Nephron progenitor cell (in vitro differentiated cells): ENCODE data around the gene CADM3.
A peak's percentile ranks its signal among the peaks of the same experiment; 100 is the strongest.

ENCODE experiments used
- DNase-seq: peaks from one replicate; pipeline ENCODE4 v3.0.0; 2021
- H3K27ac Mint-ChIP-seq: 2 replicates; pipeline ENCODE4 v1.8.0; 2021; ENCODE audit warnings: mild to moderate bottlenecking, moderate library complexity, mixed read lengths
- H3K27me3 Mint-ChIP-seq: 2 replicates; pipeline ENCODE4 v1.8.0; 2021; ENCODE audit warnings: mild to moderate bottlenecking, low read depth, mixed read lengths; ENCODE audit not compliant: poor library complexity
- H3K36me3 Mint-ChIP-seq: 2 replicates; pipeline ENCODE4 v1.8.0; 2021; ENCODE audit warnings: low read depth, mixed read lengths
- H3K4me1 Mint-ChIP-seq: 2 replicates; pipeline ENCODE4 v1.8.0; 2021; ENCODE audit warnings: mixed read lengths
- H3K4me3 Mint-ChIP-seq: 2 replicates; pipeline ENCODE4 v1.8.0; 2021; ENCODE audit warnings: mild to moderate bottlenecking, moderate library complexity, mixed read lengths
- H3K9me3 Mint-ChIP-seq: 2 replicates; pipeline ENCODE4 v1.8.0; 2021; ENCODE audit warnings: mild to moderate bottlenecking, moderate library complexity, mixed read lengths
- TF ChIP-seq, protein P1 (sequence below): fragments of 200-600 bp; sonication (generic); IDR thresholded peaks from 2 replicates; pipeline ENCODE4 v1.5.0; 2021; ENCODE audit warnings: antibody characterized with exemption

CADM3 gene

DNA sequence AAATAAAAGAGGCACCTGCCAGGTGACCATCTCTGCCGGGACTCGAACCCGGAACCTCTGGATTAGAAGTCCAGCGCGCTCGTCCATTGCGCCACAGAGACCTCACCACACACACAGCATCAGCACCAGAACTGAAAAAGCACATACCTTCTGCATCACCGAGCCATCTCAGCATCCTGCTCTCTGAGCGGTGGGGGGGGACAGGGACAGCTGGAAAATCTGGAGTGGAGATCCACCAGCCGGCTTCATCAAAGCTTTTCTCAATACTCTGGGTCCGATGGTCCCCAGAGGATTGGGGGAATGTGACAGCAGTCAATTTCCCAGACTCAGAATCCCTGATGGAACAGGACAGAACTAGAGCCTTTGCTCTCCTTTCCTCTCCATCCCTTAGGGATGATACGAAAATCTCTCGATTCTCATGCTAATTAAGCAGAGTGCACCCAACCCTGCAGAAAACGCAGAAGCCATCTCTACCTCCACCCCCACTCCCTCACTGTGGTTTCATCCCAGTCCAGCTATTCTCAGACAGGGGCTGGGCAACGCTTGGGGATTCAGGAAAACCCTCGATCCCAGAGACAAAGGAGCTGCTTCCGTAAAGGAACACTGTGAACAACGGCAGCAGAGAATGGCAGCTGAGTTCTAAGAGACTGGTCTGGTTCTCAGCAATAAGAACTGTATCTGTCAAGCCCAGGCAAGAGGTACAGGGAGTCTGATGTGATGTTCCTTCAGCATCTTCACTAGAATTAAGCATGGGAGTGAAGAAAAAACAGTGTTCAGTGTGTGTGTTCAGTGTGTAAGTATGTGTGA, 29.6 kb upstream of the CADM3 start:
- H3K9me3 Mint-ChIP-seq, result no peaks in the 10 kb centered on the region
- H3K36me3 Mint-ChIP-seq, result no peaks in the 10 kb centered on the region
- no peak overlapping the region for H3K4me3 Mint-ChIP-seq
- peak; percentile 27 for DNase-seq
- H3K4me1 Mint-ChIP-seq, result peaks cover 5% of the 10 kb centered on the region
- peaks cover 2% of the 10 kb centered on the region for H3K27me3 Mint-ChIP-seq
- H3K27ac Mint-ChIP-seq, result no peak overlapping the region
- TF ChIP-seq, protein P1, sequence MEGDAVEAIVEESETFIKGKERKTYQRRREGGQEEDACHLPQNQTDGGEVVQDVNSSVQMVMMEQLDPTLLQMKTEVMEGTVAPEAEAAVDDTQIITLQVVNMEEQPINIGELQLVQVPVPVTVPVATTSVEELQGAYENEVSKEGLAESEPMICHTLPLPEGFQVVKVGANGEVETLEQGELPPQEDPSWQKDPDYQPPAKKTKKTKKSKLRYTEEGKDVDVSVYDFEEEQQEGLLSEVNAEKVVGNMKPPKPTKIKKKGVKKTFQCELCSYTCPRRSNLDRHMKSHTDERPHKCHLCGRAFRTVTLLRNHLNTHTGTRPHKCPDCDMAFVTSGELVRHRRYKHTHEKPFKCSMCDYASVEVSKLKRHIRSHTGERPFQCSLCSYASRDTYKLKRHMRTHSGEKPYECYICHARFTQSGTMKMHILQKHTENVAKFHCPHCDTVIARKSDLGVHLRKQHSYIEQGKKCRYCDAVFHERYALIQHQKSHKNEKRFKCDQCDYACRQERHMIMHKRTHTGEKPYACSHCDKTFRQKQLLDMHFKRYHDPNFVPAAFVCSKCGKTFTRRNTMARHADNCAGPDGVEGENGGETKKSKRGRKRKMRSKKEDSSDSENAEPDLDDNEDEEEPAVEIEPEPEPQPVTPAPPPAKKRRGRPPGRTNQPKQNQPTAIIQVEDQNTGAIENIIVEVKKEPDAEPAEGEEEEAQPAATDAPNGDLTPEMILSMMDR, result no peak

DNA sequence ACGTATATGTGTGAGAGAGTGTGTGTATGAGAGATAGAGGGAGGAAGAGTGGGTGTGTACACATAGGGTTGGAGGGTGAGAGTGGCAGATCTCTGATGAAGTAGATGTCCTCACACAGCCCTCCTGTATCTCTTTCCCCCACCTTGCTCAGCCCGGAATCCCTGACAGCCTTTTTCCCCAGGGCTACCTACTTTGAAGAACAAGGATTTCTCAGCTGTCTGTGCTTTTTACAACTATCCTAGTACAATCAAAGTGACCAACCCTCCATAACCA, 29.1 kb upstream of the CADM3 start:
- Mint-ChIP-seq H3K27ac (no peak overlapping the region), H3K36me3 (no peaks in the 10 kb centered on the region), H3K4me1 (peaks cover 5% of the 10 kb centered on the region), H3K4me3 (no peak overlapping the region), H3K9me3 (no peaks in the 10 kb centered on the region), H3K27me3 (peaks cover 2% of the 10 kb centered on the region)
- TF ChIP-seq, protein P1, result no peak
- DNase-seq, result no peak

DNA sequence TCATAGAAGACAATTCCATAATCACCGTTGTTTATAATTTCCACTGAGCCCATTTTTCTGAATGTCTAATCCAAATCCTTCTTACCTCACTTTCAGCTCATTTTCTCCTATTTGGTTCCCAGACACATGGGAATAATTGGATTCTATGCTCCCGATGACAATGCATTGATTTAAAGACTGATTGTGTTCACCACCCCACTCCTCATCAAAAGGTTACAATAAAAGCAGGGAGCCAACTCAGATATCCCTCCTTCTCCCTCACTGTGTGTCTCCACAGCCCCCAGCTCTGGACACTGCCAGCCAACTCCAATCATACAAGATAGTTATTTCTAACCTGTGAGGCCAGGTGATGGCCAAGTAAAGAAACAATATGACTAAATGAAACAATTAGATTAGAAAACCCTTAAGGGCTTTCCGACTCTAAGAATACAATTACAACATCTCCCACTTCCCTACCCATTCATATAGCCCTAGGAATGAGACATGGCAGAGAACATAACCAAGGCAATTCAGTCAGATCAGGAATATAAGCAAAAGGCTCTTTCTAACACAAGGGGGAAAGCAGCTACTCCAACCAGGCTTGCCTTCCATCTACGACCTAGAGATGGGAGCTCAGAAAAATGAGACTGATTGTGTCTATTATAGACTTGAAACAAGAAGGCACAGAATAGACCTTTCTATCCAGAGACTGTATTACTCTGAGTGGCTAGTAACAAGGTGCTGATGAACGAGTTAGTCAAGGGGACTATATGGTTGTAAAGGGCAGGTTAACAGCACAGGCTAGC, 28.5 kb upstream of the CADM3 start:
- no peaks in the 10 kb centered on the region for H3K9me3 Mint-ChIP-seq
- DNase-seq, result no peak
- no peak overlapping the region for H3K4me3 Mint-ChIP-seq
- H3K4me1 Mint-ChIP-seq, result peaks cover 5% of the 10 kb centered on the region
- H3K27me3 Mint-ChIP-seq, result peaks cover 2% of the 10 kb centered on the region
- no peaks in the 10 kb centered on the region for H3K36me3 Mint-ChIP-seq
- H3K27ac Mint-ChIP-seq, result no peak overlapping the region
- TF ChIP-seq, protein P1, result no peak

DNA sequence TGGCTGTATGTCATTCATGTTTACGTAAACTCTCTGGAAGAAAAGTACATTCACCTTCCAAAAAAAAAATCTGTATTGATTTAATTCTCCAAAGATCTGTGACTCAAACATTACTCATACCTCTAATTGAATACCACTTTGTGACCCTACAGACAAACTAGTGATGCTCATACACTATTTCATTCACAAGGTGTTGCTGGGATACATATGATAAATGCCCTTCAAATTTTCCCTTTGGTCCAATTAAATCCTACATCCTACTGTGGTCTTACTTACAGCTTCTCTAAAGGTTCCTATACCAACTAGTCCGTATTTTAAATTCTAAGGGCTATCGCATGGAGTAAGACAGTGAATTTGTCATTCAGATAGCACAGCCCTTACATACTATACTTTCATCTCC, 26.8 kb upstream of the CADM3 start:
- Mint-ChIP-seq H3K27ac (no peak overlapping the region), H3K27me3 (peaks cover 2% of the 10 kb centered on the region), H3K36me3 (no peaks in the 10 kb centered on the region), H3K9me3 (peaks cover 5% of the 10 kb centered on the region), H3K4me3 (no peak overlapping the region), H3K4me1 (peaks cover 5% of the 10 kb centered on the region)
- DNase-seq, result no peak
- TF ChIP-seq, protein P1, result no peak

DNA sequence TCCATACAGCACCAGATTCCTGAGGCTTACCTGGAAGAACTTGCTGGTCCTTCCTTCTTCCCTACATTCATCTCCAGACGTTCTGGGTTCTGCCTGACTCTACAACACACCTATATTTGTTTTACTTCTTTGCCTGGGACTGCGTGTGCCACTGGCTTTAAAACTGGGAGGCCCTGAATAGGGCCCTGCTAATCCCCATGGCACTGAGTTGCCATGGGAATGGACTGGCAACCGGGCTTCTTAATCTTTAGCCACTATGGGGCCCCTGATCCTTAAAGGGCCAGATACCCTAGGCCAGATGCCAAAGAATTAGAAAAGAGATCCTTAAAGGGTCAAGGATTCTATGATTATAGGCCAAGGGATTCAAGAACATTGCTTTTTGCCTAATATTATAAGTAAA, 24.4 kb upstream of the CADM3 start:
- H3K36me3 Mint-ChIP-seq, result no peaks in the 10 kb centered on the region
- peaks cover 2% of the 10 kb centered on the region for H3K27me3 Mint-ChIP-seq
- no peak overlapping the region for H3K27ac Mint-ChIP-seq
- H3K4me3 Mint-ChIP-seq, result no peak overlapping the region
- DNase-seq, result no peak
- peaks cover 20% of the 10 kb centered on the region for H3K9me3 Mint-ChIP-seq
- no peaks in the 10 kb centered on the region for H3K4me1 Mint-ChIP-seq
- TF ChIP-seq, protein P1, result no peak
